ENCODE measurements around the gene NEU3.

GRCh38 chr11:75022759-75023396 is 34.1 kb downstream of the NEU3 start:
- TF ChIP-seq CTCF (conservative IDR thresholded peaks at IDR 0.05) = peak; percentile 98
- no peak for TF ChIP-seq EZH2 (IDR thresholded peaks at IDR 0.05; ENCODE audit: low read depth)

Data from PC-9 (cell line).